Keratinocyte (primary cell): ENCODE results near the gene ETV3L.

Source experiments
- EZH2 ChIP-seq: IDR thresholded peaks from one replicate; pipeline ENCODE4 v1.6.1; 2012; ENCODE audit warnings: inconsistent platforms, mild to moderate bottlenecking, low read length, moderate library complexity
- TF ChIP-seq, protein P1 (sequence below), 3 experiments: IDR thresholded peaks in 1 of 3; conservative IDR thresholded peaks in 1 of 3; optimal IDR thresholded peaks in 1 of 3; 2 replicates in 2 of 3; 3 replicates in 1 of 3; pipeline versions ENCODE3 to v1.5.1; 2011; ENCODE audit warnings: low read length in 3 of 3, mild to moderate bottlenecking in 3 of 3, moderate library complexity in 2 of 3, control low read depth in 1 of 3, inconsistent platforms in 1 of 3; ENCODE audit not compliant: insufficient read depth in 2 of 3; ENCODE audit errors: extremely low read depth in 1 of 3

DNA sequence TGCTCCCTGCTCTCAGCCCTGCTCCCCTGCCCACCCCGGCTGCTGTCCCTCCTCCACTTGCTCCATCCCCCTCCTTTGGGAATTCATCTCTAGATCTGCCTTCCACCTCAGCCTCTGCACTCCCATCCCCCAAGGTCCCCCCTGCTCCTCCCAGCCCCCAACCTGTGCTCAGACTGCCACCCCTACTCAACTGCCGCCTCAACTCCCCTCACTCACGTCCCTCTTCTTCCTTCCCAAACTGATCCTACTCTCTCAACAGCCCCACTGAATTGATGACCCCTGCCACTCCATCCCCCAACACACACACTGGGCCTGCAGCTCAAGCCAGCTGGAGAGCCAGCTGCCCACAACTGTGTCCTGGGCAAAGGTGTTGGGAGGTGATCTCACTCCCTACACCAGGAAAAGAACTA, 15.8 kb upstream of the ETV3L start:
- TF ChIP-seq, protein P1, sequence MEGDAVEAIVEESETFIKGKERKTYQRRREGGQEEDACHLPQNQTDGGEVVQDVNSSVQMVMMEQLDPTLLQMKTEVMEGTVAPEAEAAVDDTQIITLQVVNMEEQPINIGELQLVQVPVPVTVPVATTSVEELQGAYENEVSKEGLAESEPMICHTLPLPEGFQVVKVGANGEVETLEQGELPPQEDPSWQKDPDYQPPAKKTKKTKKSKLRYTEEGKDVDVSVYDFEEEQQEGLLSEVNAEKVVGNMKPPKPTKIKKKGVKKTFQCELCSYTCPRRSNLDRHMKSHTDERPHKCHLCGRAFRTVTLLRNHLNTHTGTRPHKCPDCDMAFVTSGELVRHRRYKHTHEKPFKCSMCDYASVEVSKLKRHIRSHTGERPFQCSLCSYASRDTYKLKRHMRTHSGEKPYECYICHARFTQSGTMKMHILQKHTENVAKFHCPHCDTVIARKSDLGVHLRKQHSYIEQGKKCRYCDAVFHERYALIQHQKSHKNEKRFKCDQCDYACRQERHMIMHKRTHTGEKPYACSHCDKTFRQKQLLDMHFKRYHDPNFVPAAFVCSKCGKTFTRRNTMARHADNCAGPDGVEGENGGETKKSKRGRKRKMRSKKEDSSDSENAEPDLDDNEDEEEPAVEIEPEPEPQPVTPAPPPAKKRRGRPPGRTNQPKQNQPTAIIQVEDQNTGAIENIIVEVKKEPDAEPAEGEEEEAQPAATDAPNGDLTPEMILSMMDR (optimal IDR thresholded peaks at IDR 0.05 in 1 of 3, IDR thresholded peaks at IDR 0.05 in 1 of 3, conservative IDR thresholded peaks at IDR 0.05 in 1 of 3; ENCODE audit: extremely low read depth in 1 of 3, insufficient read depth in 2 of 3, low read length in 3 of 3) = no peak
- no peak for TF ChIP-seq EZH2
